WERI-Rb-1 (cell line): ENCODE data around the gene FAM24A.
"Not testable (repeated sequence)": the region's sequence is repeated elsewhere in the genome, so short reads cannot be mapped to it uniquely, and the experiment has no call there.

Experiments used
- DNase-seq: peaks from one replicate; pipeline ENCODE4 v3.0.0-alpha.2; 2020
- H3K27ac ChIP-seq: fragments of 250-450 bp; sonication (Bioruptor Pico); 2 replicates; pipeline ENCODE4 v1.5.1; 2020; ENCODE audit warnings: mild to moderate bottlenecking, moderate library complexity
- H3K27me3 ChIP-seq: fragments of 250-450 bp; sonication (Bioruptor Pico); 2 replicates; pipeline ENCODE4 v1.5.1; 2021; ENCODE audit warnings: mild to moderate bottlenecking, low read depth, moderate library complexity; ENCODE audit not compliant: insufficient read depth, severe bottlenecking
- H3K36me3 ChIP-seq: fragments of 250-450 bp; sonication (Bioruptor Pico); 2 replicates; pipeline ENCODE4 v1.5.1; 2020; ENCODE audit warnings: mild to moderate bottlenecking, moderate library complexity
- H3K4me3 ChIP-seq: 2 replicates; pipeline ENCODE4 v1.5.1; 2011; ENCODE audit warnings: low read depth, mild to moderate bottlenecking, control low read depth, low read length
- H3K9me3 ChIP-seq: fragments of 250-450 bp; sonication (Bioruptor Pico); 2 replicates; pipeline ENCODE4 v1.5.1; 2021; ENCODE audit warnings: mild to moderate bottlenecking, moderate library complexity; ENCODE audit not compliant: severe bottlenecking
- TF ChIP-seq, protein P1 (sequence below): IDR thresholded peaks from 2 replicates; pipeline ENCODE4 v1.5.1; 2011; ENCODE audit warnings: low read depth, mild to moderate bottlenecking, control low read depth, inconsistent platforms, low read length

FAM24A gene, protein sequence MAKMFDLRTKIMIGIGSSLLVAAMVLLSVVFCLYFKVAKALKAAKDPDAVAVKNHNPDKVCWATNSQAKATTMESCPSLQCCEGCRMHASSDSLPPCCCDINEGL

DNA sequence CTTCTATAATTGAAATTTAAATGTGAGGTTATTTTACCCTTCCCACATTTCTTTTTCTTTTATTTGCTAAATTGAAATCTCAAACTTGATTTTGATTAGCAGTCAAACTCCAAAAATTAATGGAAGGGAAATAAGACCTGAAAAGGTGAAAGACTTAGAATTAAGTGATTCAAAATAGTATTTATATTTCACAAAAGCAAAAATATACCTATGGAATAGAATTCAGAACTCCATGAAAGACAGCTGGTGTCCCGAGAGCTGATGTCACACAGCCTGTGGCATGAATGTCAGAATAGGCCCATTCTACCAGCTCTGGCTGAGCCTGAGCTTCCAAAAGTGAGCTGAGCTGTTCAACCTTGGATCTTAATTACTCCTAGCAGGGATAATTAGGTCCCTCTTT lies at the start of gene FAM24A:
Gene FAM24A, plus strand, starts transcription at position 301 of the 400 bp plus-strand sequence. CDS start 1,025 bp downstream, outside the sequence.
- Histone ChIP-seq H3K4me3 (no peak within 1 kb of the TSS), H3K36me3 (no peaks in the 10 kb centered on the region), H3K9me3 (no peaks in the 10 kb centered on the region), H3K27me3 (no peaks in the 10 kb centered on the region), H3K27ac (no peak within 1 kb of the TSS)
- DNase-seq: no peak
- TF ChIP-seq, protein P1, sequence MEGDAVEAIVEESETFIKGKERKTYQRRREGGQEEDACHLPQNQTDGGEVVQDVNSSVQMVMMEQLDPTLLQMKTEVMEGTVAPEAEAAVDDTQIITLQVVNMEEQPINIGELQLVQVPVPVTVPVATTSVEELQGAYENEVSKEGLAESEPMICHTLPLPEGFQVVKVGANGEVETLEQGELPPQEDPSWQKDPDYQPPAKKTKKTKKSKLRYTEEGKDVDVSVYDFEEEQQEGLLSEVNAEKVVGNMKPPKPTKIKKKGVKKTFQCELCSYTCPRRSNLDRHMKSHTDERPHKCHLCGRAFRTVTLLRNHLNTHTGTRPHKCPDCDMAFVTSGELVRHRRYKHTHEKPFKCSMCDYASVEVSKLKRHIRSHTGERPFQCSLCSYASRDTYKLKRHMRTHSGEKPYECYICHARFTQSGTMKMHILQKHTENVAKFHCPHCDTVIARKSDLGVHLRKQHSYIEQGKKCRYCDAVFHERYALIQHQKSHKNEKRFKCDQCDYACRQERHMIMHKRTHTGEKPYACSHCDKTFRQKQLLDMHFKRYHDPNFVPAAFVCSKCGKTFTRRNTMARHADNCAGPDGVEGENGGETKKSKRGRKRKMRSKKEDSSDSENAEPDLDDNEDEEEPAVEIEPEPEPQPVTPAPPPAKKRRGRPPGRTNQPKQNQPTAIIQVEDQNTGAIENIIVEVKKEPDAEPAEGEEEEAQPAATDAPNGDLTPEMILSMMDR: no peak

DNA sequence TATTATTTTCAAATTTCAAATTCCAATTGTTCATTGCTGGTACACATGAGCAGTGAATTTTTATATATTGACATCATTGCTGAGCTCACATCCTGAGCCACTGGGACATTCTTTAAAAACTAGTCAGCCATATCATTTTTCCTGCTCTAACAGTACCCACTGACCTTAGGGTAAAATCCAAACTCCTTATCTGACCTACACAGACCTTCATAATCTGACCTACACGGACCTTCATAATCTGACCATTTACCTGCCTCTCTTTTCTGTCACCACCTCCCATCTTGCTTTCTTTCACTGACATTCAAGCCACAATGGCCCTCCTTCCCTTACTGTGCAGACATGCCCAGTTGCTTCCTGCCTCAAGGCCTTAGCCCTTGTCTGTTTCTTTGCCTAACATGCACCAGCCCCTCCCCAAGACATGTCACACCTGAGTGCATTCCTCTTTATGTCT lies 48.7 kb upstream of the FAM24A start:
- H3K9me3 ChIP-seq: peaks cover under 1% of the 10 kb centered on the region
- TF ChIP-seq, protein P1: no peak
- no peak overlapping the region for H3K27ac ChIP-seq
- H3K36me3 ChIP-seq: no peaks in the 10 kb centered on the region
- no peak for DNase-seq
- H3K4me3 ChIP-seq: no peak overlapping the region
- H3K27me3 ChIP-seq: no peaks in the 10 kb centered on the region

DNA sequence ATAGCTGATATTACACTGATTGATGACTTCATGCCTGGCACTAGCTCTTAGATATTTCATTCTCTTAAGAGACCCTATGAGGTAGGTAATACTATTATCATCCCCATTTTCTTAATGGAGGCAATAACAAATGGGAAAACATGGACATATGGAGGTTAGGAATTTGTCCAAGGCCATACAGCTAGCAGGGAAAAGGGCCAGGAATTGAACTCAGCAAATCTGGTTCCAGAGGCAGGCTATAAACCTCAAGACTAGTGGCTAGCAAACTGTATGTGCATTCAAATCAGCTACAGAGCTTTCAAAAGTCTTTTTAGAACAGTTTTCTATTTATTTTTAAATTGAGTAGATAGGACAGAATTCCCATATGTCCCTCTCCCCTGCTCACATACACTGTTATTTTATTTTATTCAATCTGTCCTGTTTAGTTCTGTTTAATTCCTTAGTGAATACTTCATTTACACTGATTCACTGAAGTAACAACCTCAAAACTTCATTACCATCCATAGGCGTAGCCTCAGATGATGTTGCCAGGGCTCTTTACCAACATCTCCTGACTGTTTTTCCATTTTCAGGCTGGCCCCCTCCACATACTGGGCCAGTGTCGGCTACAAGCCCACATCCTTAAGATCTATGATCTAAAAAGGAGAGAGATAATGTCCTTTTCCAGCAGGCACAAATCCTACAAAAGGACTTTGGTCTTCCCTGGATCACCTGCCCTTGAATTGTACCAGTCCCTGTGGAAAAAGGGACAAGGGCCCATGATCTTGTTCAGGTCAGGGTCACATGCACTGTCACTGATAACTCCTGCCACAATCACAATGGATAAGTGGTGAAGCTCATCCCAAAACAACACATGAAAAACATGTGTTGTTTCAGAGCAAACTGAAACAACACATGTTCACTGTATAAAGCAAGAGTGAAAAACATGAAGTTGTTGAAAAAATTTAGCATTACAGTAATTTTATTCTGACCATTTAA lies 46.9 kb upstream of the FAM24A start:
- Histone ChIP-seq H3K27me3 (no peaks in the 10 kb centered on the region), H3K36me3 (no peaks in the 10 kb centered on the region), H3K9me3 (peaks cover 9% of the 10 kb centered on the region), H3K4me3 (no peak overlapping the region), H3K27ac (no peak overlapping the region)
- DNase-seq: no peak
- TF ChIP-seq, protein P1: no peak

DNA sequence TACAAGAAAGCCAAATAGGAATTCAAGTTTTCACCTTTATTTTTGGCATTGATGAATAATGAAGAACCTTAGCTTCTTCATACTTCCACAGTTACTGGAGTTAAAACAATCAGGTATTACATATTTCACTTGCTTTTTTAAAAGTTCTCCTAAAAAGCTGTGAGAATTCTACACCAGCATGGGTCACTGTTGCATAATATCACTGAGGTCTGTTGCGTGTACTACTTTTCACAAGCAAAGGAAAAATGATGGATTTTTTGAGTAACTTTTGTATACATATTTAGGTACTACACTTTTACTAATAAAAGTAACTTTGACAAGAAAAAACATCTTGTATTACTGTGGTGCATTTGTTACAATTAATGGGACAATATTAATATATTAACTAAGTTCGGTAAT lies 46.2 kb upstream of the FAM24A start:
- Histone ChIP-seq H3K36me3 (no peaks in the 10 kb centered on the region), H3K27me3 (no peaks in the 10 kb centered on the region), H3K27ac (no peak overlapping the region), H3K9me3 (peaks cover 9% of the 10 kb centered on the region), H3K4me3 (no peak overlapping the region)
- DNase-seq: no peak
- TF ChIP-seq, protein P1: no peak

DNA sequence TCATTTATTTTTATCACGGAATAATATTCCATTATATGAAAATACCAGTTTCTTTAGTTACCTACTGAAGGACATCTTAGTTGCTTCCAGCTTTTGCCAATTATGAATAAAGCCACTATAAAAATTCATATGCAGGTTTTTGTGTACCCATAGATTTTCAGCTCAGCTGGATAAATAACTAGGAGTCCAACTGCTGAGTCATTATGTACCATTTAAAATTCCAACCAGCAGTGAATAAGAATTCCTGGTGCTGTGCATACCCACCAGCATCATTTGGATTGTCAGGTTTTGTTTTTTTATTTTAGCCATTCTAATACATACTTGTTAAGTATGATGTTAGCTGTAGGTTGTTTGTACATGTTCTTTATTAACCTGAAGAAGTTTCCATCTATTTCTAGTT lies 45.5 kb upstream of the FAM24A start:
- H3K36me3 ChIP-seq: no peaks in the 10 kb centered on the region
- no peak overlapping the region for H3K27ac ChIP-seq
- peaks cover 9% of the 10 kb centered on the region for H3K9me3 ChIP-seq
- TF ChIP-seq, protein P1: no peak
- H3K27me3 ChIP-seq: no peaks in the 10 kb centered on the region
- DNase-seq: no peak
- no peak overlapping the region for H3K4me3 ChIP-seq

DNA sequence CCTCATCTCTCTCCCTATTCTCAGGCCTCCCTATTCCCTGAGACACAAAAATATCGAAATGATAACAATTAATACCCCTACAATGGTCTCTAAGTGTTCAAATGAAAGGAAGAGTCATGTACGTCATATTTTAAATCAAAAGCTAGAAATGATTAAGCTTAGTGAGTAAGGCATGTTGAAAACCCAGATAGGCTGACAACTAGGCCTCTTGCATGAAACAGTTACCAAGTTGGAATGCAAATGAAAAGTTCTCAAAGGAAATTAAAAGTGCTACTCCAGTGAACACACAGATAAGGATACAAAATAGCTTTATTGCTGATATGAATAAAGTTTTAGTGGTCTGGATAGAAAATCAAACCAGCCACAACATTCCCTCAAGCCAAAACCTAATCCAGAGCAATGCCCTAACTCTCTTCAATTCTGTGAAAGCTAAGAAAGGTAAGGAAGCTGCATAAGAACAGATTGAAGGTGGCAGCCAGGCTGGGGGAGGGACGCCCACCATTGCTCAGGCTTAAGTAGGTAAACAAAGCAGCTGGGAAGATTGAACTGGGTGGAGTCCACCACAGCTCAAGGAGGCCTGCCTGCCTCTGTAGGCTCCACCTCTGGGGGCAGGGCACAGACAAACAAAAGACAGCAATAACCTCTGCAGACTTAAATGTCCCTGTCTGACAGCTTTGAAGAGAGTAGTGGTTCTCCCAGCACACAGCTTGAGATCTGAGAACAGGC lies 43.5 kb upstream of the FAM24A start:
- DNase-seq, H3K36me3 ChIP-seq, H3K4me3 ChIP-seq, H3K27ac ChIP-seq, H3K9me3 ChIP-seq, H3K27me3 ChIP-seq: not testable (repeated sequence)

DNA sequence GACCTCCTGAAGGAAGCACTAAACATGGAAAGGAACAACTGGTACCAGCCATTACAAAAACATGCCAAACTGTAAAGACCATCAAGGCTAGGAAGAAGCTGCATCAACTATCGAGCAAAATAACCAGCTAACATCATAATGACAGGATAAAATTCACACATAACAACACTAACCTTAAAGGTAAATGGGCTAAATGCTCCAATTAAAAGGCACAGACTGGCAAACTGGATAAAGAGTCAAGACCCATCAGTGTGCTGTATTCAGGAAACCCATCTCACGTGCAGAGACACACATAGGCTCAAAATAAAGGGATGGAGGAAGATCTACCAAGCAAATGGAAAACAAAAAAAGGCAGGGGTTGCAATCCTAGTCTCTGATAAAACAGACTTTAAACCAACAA lies 41.6 kb upstream of the FAM24A start:
- H3K27ac ChIP-seq, DNase-seq, H3K4me3 ChIP-seq, H3K27me3 ChIP-seq, H3K36me3 ChIP-seq: not testable (repeated sequence)
- peaks cover 13% of the 10 kb centered on the region for H3K9me3 ChIP-seq

DNA sequence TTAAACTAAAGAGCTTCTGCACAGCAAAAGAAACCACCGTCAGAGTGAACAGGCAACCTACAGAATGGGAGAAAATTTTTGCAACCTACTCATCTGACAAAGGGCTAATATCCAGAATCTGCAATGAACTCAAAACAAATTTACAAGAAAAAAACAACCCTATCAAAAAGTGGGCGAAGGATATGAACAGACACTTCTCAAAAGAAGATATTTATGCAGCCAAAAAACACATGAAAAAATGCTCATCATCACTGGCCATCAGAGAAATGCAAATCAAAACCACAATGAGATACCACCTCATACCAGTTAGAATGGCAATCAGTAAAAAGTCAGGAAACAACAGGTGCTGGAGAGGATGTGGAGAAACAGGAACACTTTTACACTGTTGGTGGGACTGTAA lies 38.5 kb upstream of the FAM24A start:
- not testable (repeated sequence) for H3K36me3 ChIP-seq, DNase-seq
- peaks cover 10% of the 10 kb centered on the region for H3K9me3 ChIP-seq

More for the DNA sequence above, 38.5 kb upstream of the FAM24A start:
- H3K27ac ChIP-seq, H3K27me3 ChIP-seq, H3K4me3 ChIP-seq: not testable (repeated sequence)
